ENCODE measurements around the gene FMO5.
"Not testable (repeated sequence)": the region's sequence is repeated elsewhere in the genome, so short reads cannot be mapped to it uniquely, and the experiment has no call there.

FMO5 gene

DNA sequence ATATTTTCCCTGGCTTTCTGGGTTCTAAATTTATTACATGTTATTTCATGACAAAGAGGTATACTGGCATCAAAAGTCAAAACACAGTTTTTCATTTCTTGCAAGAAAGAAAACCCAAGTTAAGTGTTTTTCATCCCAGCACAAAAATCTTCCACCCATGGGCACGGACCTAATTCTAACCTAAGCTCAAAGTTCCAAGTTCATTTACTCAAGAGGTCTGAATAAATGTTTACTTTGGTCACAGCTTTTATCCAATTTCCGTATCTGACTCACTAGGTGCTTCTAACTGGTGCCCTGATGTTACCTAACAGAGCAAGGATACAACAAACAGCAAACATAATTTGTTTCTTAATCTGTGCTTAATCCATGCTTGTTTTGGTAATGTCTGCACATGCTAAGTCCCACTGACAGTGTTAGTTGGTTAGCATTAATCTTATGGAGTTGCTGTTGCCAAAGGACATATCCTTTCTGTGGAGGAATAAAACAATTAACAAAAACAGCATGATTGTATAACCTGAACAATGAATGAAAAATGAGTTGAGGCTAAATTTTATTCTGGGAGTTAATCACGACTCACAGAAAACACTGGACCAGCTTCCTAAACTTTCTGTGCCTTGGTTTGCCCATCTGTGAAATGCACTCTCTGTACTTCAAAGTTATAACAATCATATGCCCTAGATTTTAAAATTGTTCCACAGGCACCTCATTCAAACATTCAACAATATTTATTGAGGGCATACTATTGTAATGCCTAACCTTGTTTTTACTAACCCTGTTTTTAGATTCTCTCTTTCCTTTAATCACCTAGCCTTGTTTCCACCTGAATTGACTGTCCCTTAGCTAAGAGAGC, 13.1 kb upstream of the FMO5 start:
- Histone ChIP-seq H3K4me3 (ENCODE audit: low read depth in 1 of 2, low read length in 2 of 2) (no peak overlapping the region), H3K27ac (ENCODE audit: low read length) (peak overlapping the region; percentile 51), H3K4me1 (ENCODE audit: control insufficient read depth in 1 of 2, insufficient read depth in 2 of 2, low read length in 2 of 2) (no peaks in the 10 kb centered on the region)

DNA sequence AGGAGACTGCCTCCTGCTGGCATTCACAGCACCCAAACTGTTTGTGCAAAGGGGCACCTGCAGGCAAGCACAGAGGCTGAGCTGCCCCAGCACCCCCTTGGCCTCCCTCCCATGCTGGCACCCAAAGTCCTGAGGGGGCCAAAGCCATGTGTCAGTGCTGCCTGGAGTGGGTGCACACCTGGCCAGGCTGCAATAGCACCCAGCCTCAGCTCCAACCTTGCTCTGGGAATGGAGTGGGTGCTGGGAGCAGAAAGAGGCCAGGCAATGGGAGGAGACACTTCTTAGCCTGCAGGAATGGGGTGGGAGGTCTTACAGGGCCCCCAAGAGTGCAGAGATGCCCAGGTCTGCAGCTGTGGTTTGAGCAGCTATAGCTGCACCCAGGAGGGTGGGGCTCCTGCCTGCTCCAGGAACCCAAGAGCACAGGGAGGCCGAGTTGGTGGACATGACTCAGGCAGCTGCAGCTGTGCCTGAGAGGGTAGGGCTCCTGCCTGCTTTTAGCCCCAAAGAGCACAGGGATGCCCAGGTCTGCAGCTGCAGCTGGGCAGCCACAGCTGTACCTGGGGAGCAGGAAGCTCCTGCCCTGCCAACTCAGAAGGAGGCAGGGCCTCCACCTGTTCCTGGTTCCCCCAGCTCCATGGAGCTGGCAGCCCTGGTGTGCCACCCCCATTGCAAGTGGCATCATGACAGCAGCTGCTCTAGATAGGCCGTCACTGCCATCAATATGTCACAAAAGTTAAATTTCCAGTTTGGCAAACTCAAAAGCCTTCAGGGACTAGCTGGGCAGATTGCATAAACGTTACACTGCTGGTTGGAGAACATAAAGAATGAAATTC, 12.0 kb upstream of the FMO5 start:
- Histone ChIP-seq H3K27me3 (ENCODE audit: low read depth, low read length) (no peaks in the 10 kb centered on the region), H3K9me3 (ENCODE audit: control insufficient read depth in 1 of 2, low read length in 2 of 2) (no peaks in the 10 kb centered on the region), H3K4me3 (ENCODE audit: low read depth in 1 of 2, low read length in 2 of 2) (no peak overlapping the region), H3K27ac (ENCODE audit: low read length) (peak overlapping the region; percentile 51), H3K4me1 (ENCODE audit: control insufficient read depth in 1 of 2, insufficient read depth in 2 of 2, low read length in 2 of 2) (no peaks in the 10 kb centered on the region), H3K36me3 (ENCODE audit: control insufficient read depth in 1 of 2, insufficient read depth in 2 of 2, low read length in 2 of 2) (no peaks in the 10 kb centered on the region)

More for the DNA sequence above, 13.1 kb upstream of the FMO5 start:
- Histone ChIP-seq H3K36me3 (ENCODE audit: control insufficient read depth in 1 of 2, insufficient read depth in 2 of 2, low read length in 2 of 2) (no peaks in the 10 kb centered on the region), H3K9me3 (ENCODE audit: control insufficient read depth in 1 of 2, low read length in 2 of 2) (no peaks in the 10 kb centered on the region), H3K27me3 (ENCODE audit: low read depth, low read length) (no peaks in the 10 kb centered on the region)

DNA sequence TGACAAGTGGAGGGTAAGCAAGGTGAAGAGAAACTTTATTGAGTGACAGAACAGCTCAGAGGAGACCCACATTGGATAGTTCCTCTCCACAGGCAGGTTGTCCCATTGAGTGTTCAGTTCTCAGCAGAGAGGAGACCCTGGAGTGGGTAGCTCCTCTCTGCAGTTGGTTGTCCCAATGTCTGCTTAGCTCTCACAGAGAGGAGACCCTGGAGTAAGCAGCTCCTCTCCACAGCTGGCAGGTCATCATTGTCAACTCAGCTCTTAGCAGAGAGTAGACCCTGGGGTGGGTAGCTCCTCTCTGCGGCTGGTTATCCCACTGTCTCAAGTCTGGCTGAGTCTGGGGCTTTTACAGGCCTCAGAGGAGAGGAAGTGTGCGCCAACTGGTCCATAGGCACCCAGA, 11.3 kb upstream of the FMO5 start:
- peak overlapping the region; percentile 31 for H3K27ac ChIP-seq (ENCODE audit: low read length)

DNA sequence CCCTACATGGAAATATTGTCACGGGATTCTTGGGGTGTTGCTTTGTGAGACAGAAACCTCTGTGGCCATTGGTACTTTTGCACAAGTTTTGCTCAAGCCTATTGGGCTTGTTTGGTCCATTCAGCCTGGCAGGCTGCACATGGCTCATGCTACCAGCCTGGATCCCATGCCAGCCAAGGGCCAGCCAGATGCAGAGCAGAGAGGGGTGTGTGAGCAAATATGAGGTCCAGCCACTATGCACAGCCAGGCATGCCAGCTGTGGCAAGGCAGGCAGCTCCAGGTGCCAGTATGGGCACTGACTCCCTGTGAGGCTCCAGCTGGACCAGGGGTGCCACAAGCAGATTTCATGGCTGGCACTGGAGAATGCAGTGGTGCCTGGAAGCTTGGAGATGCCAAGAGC, 10.7 kb upstream of the FMO5 start:
- Histone ChIP-seq H3K36me3 (ENCODE audit: control insufficient read depth in 1 of 2, insufficient read depth in 2 of 2, low read length in 2 of 2) (no peaks in the 10 kb centered on the region), H3K4me1 (ENCODE audit: control insufficient read depth in 1 of 2, insufficient read depth in 2 of 2, low read length in 2 of 2) (no peaks in the 10 kb centered on the region), H3K9me3 (ENCODE audit: control insufficient read depth in 1 of 2, low read length in 2 of 2) (no peaks in the 10 kb centered on the region), H3K4me3 (ENCODE audit: low read depth in 1 of 2, low read length in 2 of 2) (no peak overlapping the region), H3K27me3 (ENCODE audit: low read depth, low read length) (no peaks in the 10 kb centered on the region), H3K27ac (ENCODE audit: low read length) (no peak overlapping the region)

More for the DNA sequence above, 11.3 kb upstream of the FMO5 start:
- Histone ChIP-seq H3K9me3 (ENCODE audit: control insufficient read depth in 1 of 2, low read length in 2 of 2) (no peaks in the 10 kb centered on the region), H3K4me3 (ENCODE audit: low read depth in 1 of 2, low read length in 2 of 2) (no peak overlapping the region), H3K27me3 (ENCODE audit: low read depth, low read length) (no peaks in the 10 kb centered on the region), H3K4me1 (ENCODE audit: control insufficient read depth in 1 of 2, insufficient read depth in 2 of 2, low read length in 2 of 2) (no peaks in the 10 kb centered on the region), H3K36me3 (ENCODE audit: control insufficient read depth in 1 of 2, insufficient read depth in 2 of 2, low read length in 2 of 2) (no peaks in the 10 kb centered on the region)

DNA sequence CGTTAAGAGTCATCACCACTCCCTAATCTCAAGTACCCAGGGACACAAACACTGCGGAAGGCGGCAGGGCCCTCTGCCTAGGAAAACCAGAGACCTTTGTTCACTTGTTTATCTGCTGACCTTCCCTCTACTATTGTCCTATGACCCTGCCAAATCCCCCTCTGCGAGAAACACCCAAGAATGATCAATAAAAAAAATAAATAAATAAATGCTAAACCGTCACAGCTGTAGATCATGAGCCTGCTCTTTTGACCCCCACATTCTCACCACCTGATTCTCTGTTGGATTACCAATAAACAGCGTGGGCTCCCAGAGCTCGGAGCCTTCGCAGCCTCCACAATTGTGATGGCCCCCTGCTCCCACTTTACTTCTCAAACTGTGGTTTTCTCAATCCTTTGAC, 8.8 kb upstream of the FMO5 start:
- not testable (repeated sequence) for H3K4me3 ChIP-seq (ENCODE audit: low read depth in 1 of 2, low read length in 2 of 2); H3K4me1 ChIP-seq (ENCODE audit: control insufficient read depth in 1 of 2, insufficient read depth in 2 of 2, low read length in 2 of 2); H3K36me3 ChIP-seq (ENCODE audit: control insufficient read depth in 1 of 2, insufficient read depth in 2 of 2, low read length in 2 of 2); H3K9me3 ChIP-seq (ENCODE audit: control insufficient read depth in 1 of 2, low read length in 2 of 2); H3K27ac ChIP-seq (ENCODE audit: low read length); H3K27me3 ChIP-seq (ENCODE audit: low read depth, low read length)

DNA sequence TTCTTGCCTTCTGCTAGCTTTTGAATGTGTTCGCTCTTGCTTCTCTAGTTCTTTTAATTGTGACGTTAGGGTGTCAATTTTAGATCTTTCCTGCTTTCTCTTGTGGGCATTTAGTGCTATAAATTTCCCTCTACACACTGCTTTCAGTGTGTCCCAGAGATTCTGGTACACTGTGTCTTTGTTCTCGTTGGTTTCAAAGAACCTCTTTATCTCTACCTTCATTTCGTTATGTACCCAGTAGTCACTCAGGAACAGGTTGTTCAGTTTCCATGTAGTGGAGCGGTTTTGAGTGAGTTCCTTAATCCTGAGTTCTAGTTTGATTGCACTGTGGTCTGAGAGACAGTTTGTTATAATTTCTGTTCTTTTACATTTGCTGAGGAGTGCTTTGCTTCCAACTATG, 5.9 kb upstream of the FMO5 start:
- H3K9me3 ChIP-seq (ENCODE audit: control insufficient read depth in 1 of 2, low read length in 2 of 2), result not testable (repeated sequence)

DNA sequence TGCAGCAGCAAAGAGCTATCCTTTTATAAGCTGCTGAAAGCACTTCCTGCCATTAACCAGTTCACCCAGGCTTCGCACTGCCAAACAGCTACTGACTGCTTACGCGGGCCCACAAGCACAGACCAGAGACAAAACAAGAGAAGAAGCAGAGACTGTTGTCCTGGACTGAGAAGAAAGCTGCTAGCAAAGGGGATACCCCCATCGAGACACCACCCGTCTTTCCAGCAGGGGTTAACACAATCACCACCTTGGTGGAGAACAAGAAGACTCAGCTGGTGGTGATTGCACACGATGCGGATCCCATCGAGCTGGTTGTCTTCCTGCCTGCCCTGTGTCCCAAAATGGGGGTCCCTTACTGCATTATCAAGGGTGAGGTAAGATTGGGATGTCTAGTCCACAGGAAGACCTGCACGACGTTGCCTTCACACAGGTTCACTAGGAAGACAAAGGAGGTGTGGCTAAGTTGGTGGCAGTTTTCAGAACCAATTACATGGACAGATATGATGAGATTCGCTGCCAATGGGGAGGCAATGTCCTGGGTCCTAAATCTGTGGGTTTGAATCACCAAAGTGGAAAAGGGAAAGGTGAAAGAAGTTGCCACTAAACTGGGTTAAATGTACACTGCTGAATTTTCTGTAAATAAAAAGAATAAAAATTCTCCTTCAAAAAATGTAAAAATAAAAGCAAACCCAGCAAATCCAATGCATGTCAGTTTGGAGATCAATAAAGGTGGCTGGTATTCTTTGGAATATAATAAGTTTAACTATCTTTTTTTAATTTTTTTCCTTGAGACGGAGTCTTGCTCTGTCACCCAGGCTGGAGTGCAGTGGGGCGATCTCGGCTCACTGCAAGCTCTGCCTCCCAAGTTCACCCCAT, 1.2 kb downstream of the FMO5 start:
- Histone ChIP-seq H3K4me3 (ENCODE audit: low read depth in 1 of 2, low read length in 2 of 2) (peak overlapping the region in 1 of 2 donors; percentile 5), H3K27ac (ENCODE audit: low read length) (no peak overlapping the region), H3K27me3 (ENCODE audit: low read depth, low read length) (no peaks in the 10 kb centered on the region), H3K9me3 (ENCODE audit: control insufficient read depth in 1 of 2, low read length in 2 of 2) (no peaks in the 10 kb centered on the region), H3K4me1 (ENCODE audit: control insufficient read depth in 1 of 2, insufficient read depth in 2 of 2, low read length in 2 of 2) (no peaks in the 10 kb centered on the region), H3K36me3 (ENCODE audit: control insufficient read depth in 1 of 2, insufficient read depth in 2 of 2, low read length in 2 of 2) (no peaks in the 10 kb centered on the region)

More for the DNA sequence above, 5.9 kb upstream of the FMO5 start:
- H3K36me3 ChIP-seq (ENCODE audit: control insufficient read depth in 1 of 2, insufficient read depth in 2 of 2, low read length in 2 of 2); H3K27ac ChIP-seq (ENCODE audit: low read length); H3K4me3 ChIP-seq (ENCODE audit: low read depth in 1 of 2, low read length in 2 of 2); H3K27me3 ChIP-seq (ENCODE audit: low read depth, low read length); H3K4me1 ChIP-seq (ENCODE audit: control insufficient read depth in 1 of 2, insufficient read depth in 2 of 2, low read length in 2 of 2): not testable (repeated sequence)

DNA sequence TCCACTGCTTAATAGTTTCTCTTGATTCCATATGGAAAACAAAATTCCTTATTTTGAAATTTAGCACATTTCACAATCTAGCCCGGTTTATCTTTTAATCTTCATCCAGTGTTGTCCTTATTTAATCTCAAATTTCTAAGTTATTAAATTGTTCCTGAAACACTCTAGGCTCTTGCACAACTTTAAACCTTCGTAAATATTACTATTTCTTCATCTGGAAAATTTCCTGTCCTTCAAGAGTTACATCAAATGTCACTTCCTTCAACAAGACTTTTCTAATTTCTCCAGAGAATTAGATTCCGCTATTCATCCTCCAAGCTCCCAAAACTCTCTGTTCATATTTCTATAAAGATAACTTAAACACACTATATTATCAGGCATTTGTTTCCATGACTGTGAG, 6.5 kb downstream of the FMO5 start:
- Histone ChIP-seq H3K4me1 (ENCODE audit: control insufficient read depth in 1 of 2, insufficient read depth in 2 of 2, low read length in 2 of 2) (no peaks in the 10 kb centered on the region), H3K36me3 (ENCODE audit: control insufficient read depth in 1 of 2, insufficient read depth in 2 of 2, low read length in 2 of 2) (no peaks in the 10 kb centered on the region), H3K27me3 (ENCODE audit: low read depth, low read length) (no peaks in the 10 kb centered on the region), H3K27ac (ENCODE audit: low read length) (no peak overlapping the region), H3K9me3 (ENCODE audit: control insufficient read depth in 1 of 2, low read length in 2 of 2) (no peaks in the 10 kb centered on the region), H3K4me3 (ENCODE audit: low read depth in 1 of 2, low read length in 2 of 2) (no peak overlapping the region)

DNA sequence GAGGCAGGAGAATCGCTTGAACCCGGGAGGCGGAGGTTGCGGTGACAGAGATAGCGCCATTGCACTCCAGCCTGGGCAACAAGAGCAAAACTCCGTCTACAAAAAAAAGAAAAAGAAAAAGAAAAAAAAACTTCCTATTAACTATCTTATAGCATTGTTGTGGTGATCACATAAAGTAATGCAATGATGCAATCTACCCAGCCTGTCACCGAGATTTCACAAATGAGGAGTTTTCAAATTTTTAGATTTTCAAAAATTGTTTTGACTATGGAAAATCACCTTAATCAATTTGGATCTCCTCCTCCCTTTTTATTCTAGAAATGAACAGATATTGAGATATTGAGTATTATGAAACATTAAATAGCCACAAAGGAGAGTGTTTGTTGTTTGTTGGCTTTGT, 8.0 kb downstream of the FMO5 start:
- Histone ChIP-seq H3K9me3 (ENCODE audit: control insufficient read depth in 1 of 2, low read length in 2 of 2) (no peaks in the 10 kb centered on the region), H3K27ac (ENCODE audit: low read length) (no peak overlapping the region), H3K36me3 (ENCODE audit: control insufficient read depth in 1 of 2, insufficient read depth in 2 of 2, low read length in 2 of 2) (peaks cover under 1 to 1% of the 10 kb centered on the region in 2 donors), H3K4me1 (ENCODE audit: control insufficient read depth in 1 of 2, insufficient read depth in 2 of 2, low read length in 2 of 2) (no peaks in the 10 kb centered on the region), H3K4me3 (ENCODE audit: low read depth in 1 of 2, low read length in 2 of 2) (no peak overlapping the region), H3K27me3 (ENCODE audit: low read depth, low read length) (no peaks in the 10 kb centered on the region)

DNA sequence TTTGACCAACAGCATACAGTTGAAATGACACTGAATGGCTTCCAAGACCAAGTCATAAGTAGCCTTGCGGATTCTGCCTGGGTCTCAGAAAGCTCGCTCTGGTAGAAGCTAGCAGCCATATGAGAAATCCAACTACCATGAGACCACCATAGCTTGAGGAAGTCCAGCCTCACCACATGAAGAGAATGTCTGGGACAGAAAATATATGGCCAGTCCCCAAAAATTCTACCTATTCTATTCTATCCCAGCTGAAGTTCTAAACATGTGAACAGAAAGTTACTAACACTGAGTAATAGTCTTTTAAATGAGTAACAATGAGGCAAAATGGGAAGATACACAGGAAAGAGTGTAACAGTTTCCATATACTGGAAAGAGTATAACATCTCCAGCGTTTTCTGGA, 9.0 kb downstream of the FMO5 start:
- Histone ChIP-seq H3K4me1 (ENCODE audit: control insufficient read depth in 1 of 2, insufficient read depth in 2 of 2, low read length in 2 of 2) (no peaks in the 10 kb centered on the region), H3K9me3 (ENCODE audit: control insufficient read depth in 1 of 2, low read length in 2 of 2) (no peaks in the 10 kb centered on the region), H3K27ac (ENCODE audit: low read length) (no peak overlapping the region), H3K36me3 (ENCODE audit: control insufficient read depth in 1 of 2, insufficient read depth in 2 of 2, low read length in 2 of 2) (peaks cover 4 to 5% of the 10 kb centered on the region in 2 donors), H3K4me3 (ENCODE audit: low read depth in 1 of 2, low read length in 2 of 2) (no peak overlapping the region), H3K27me3 (ENCODE audit: low read depth, low read length) (no peaks in the 10 kb centered on the region)

DNA sequence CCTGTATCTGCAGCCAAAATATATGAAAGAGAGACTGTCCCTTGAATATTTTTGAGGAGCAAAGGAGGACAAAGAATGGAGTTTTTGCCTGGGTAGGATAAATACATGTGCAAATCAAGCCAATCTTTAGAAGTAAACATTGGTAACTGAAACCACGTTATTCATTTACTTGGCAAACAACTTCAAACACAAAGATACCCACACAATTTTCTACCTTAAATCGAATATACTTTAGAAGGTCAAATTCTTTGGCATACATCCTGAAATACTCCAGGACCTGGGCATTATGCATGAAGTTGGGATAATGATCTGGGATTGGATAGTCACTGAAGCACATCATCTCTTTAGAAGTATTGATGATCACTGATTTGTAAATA, 9.6 kb downstream of the FMO5 start:
- Histone ChIP-seq H3K4me3 (ENCODE audit: low read depth in 1 of 2, low read length in 2 of 2) (no peak overlapping the region), H3K4me1 (ENCODE audit: control insufficient read depth in 1 of 2, insufficient read depth in 2 of 2, low read length in 2 of 2) (no peaks in the 10 kb centered on the region), H3K36me3 (ENCODE audit: control insufficient read depth in 1 of 2, insufficient read depth in 2 of 2, low read length in 2 of 2) (peaks cover 4 to 5% of the 10 kb centered on the region in 2 donors), H3K9me3 (ENCODE audit: control insufficient read depth in 1 of 2, low read length in 2 of 2) (no peaks in the 10 kb centered on the region), H3K27me3 (ENCODE audit: low read depth, low read length) (no peaks in the 10 kb centered on the region), H3K27ac (ENCODE audit: low read length) (no peak overlapping the region)

All from muscle layer of duodenum (tissue), 2 donors.